Heart left ventricle (tissue), 16 donors: Measurements from ENCODE around the gene TRIM31. TPM values are rescaled to one million over a fixed set of nuclear protein-coding genes. Genes with fewer than 3 reads are reported as not detected.
A peak's percentile ranks its signal among the peaks of the same experiment; 100 is the strongest.

Experiments used
- ATAC-seq, 4 donors: fragments of 200-7000 bp; cut with Tn5 transposase; one replicate each; pipeline ENCODE4 v1.9.1; 2020 to 2022; ENCODE audit warnings: moderate library complexity in 4 of 4, mild to moderate bottlenecking in 3 of 4, moderate number of reproducible peaks in 1 of 4
- DNase-seq, 5 donors: peaks; one replicate each; pipeline ENCODE4 v3.0.0-alpha.2; 2020
- H3K27ac ChIP-seq, 12 donors: fragments of 200-600 bp; sonication (generic) in 4 of 12; one replicate each; pipeline versions ENCODE4 v1.5.0 to v1.8.0; 2016 to 2022; ENCODE audit warnings: mild to moderate bottlenecking in 2 of 12
- H3K27me3 ChIP-seq, 9 donors: fragments of 200-600 bp; sonication (generic) in 2 of 9; one replicate each; pipeline versions ENCODE4 v1.5.1 to v1.8.0; 2016 to 2022; ENCODE audit warnings: mild to moderate bottlenecking in 3 of 9
- H3K36me3 ChIP-seq, 9 donors: fragments of 200-600 bp; sonication (generic) in 2 of 9; one replicate each; pipeline versions ENCODE4 v1.5.0 to v1.8.0; 2018 to 2022; ENCODE audit warnings: mild to moderate bottlenecking in 2 of 9
- H3K4me1 ChIP-seq, 12 donors: fragments of 200-600 bp; sonication (generic) in 4 of 12; one replicate each; pipeline versions ENCODE4 v1.5.0 to v1.8.0; 2016 to 2022; ENCODE audit warnings: mild to moderate bottlenecking in 3 of 12
- H3K4me3 ChIP-seq, 12 donors: fragments of 200-600 bp; sonication (generic) in 4 of 12; one replicate each; pipeline versions ENCODE4 v1.5.0 to v1.8.0; 2017 to 2022; ENCODE audit warnings: mild to moderate bottlenecking in 9 of 12, moderate library complexity in 4 of 12
- H3K9me3 ChIP-seq, 12 donors: fragments of 200-600 bp; sonication (generic) in 4 of 12; one replicate each; pipeline versions ENCODE4 v1.5.0 to v1.8.0; 2016 to 2022; ENCODE audit warnings: mild to moderate bottlenecking in 1 of 12
- POLR2A ChIP-seq, 2 donors: fragments of 450-650 bp; IDR thresholded peaks; one replicate each; pipeline ENCODE4 v1.6.1; 2017; ENCODE audit warnings: antibody characterized with exemption in 2 of 2, mild to moderate bottlenecking in 2 of 2, moderate library complexity in 2 of 2
- WGBS, 4 donors: extraction: QIAGEN DNeasy Blood & Tissue Kit in 2 of 4; methylation state at CpG; one replicate each; pipeline versions ENCODE4 v1.1.5 to v1.1.7; 2013 to 2018; 5-methylcytosine and 5-hydroxymethylcytosine counted together
- intact Hi-C, 10 donors: fragments of 100-400 bp; cut with DNase I; formaldehyde crosslinking; loops; one replicate each; pipeline versions ENCODE4 v1.11.1 to v1.14.2; 2022
- polyA plus RNA-seq, 2 donors: library from polyadenylated mRNA; stranded (reverse); fragments of 200-250 nt; gene quantifications; one replicate each; pipeline ENCODE4 v1.2.3, GENCODE V29; 2013
- total RNA-seq, 9 donors: library from RNA; depleted of rRNA in 2 of 9; stranded (reverse); fragments of >200 nt in 2 of 9; fragmentation: NEBNext Ultra II Directional in 3 of 9; extraction: Animal tissue kit (Norgen Biotek cat#: 25700) in 3 of 9; gene quantifications; one replicate each; pipeline versions ENCODE4 v1.1.0 to v1.2.4, GENCODE V29; 2016 to 2023
- TF ChIP-seq, protein P1 (sequence below), 12 donors: fragments of 200-600 bp; sonication (generic) in 4 of 12; IDR thresholded peaks; one replicate each; pipeline versions ENCODE4 v1.5.0 to v1.8.0; 2018 to 2022; ENCODE audit warnings: antibody characterized with exemption in 12 of 12, mild to moderate bottlenecking in 5 of 12
- donor health status: ischemic (EF 13 %, LVEDD 7.1; RV severe dilation, severe dysfunction).
- donor health status: healthy with polysubstance abuse.
- donor health status: DM: no; HTN: yes; CAD: no.
- donor health status: DM: no; HTN: no; CAD: no.
- donor health status: ischemic (EF 25% LVEDD 6.9; RV normal size, moderate dysfunction).
- donor health status: ischemic (EF 25% LVEDD 5.7; RV mildly dilated, moderate dysfunction).
- donor health status: healthy.
- donor health status: DM: yes; HTN: yes; CAD: no.
- donor health status: ischemic (EF 35%, LVEDD 5.7; RV mildly dilated, moderate dysfunction).
- donor health status: nonischemic (EF 11% LVEDD 7.7; RV severe dilation, severe dysfunction).
- donor health status: DM: yes; HTN: yes; CAD: no.
- donor health status: PGD.
- donor health status: ischemic (EF 29% LVEDD 5.4; RV normal size, mild dysfunction).
- donor health status: nonischemic (EF 23%, LVEDD 6.1; RV moderate dilation, normal function).

Gene TRIM31
- total and polyA plus RNA-seq, 11 donors: not detected

GRCh38 chr6:30136570-30137286 lies 23.8 kb upstream of the TRIM31 start:
- Histone ChIP-seq H3K36me3 (no peaks in the 10 kb centered on the region), H3K27ac (no peak overlapping the region), H3K27me3 (peaks cover 0 to 62% (median 16%) of the 10 kb centered on the region in 9 donors), H3K9me3 (no peaks in the 10 kb centered on the region), H3K4me3 (no peak overlapping the region), H3K4me1 (no peaks in the 10 kb centered on the region)
- no peak for TF ChIP-seq POLR2A (IDR thresholded peaks at IDR 0.05)
- TF ChIP-seq, protein P1, sequence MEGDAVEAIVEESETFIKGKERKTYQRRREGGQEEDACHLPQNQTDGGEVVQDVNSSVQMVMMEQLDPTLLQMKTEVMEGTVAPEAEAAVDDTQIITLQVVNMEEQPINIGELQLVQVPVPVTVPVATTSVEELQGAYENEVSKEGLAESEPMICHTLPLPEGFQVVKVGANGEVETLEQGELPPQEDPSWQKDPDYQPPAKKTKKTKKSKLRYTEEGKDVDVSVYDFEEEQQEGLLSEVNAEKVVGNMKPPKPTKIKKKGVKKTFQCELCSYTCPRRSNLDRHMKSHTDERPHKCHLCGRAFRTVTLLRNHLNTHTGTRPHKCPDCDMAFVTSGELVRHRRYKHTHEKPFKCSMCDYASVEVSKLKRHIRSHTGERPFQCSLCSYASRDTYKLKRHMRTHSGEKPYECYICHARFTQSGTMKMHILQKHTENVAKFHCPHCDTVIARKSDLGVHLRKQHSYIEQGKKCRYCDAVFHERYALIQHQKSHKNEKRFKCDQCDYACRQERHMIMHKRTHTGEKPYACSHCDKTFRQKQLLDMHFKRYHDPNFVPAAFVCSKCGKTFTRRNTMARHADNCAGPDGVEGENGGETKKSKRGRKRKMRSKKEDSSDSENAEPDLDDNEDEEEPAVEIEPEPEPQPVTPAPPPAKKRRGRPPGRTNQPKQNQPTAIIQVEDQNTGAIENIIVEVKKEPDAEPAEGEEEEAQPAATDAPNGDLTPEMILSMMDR (IDR thresholded peaks at IDR 0.05): no peak
- intact Hi-C loops: no loop called here
- DNase-seq (no peak), ATAC-seq (peak in 1 of 4 donors; percentile 20)
- WGBS, 4 donors: 70 to 79% (median 75%) methylated on average over 6 to 11 of the region's 11 CpGs

- H3K27ac ChIP-seq: no peak within 1 kb of the TSS
- 55 to 73% (median 70%) methylated on average over 4 of the region's 4 CpGs for WGBS, 4 donors
- ATAC-seq: no peak
- no peak for DNase-seq
- no peaks in the 10 kb centered on the region for H3K36me3 ChIP-seq
- no peaks in the 10 kb centered on the region for H3K9me3 ChIP-seq
- no peak within 1 kb of the TSS for H3K4me3 ChIP-seq
- intact Hi-C loops: no loop called here
- H3K4me1 ChIP-seq: peaks cover 0 to 5% (median 0%) of the 10 kb centered on the region in 12 donors
- peaks cover 1 to 72% (median 18%) of the 10 kb centered on the region in 9 donors for H3K27me3 ChIP-seq
- no peak for TF ChIP-seq POLR2A (IDR thresholded peaks at IDR 0.05)
- TF ChIP-seq, protein P1 (IDR thresholded peaks at IDR 0.05): no peak
Observed at GRCh38 chr6:30135757-30136156, 22.9 kb upstream of the TRIM31 start, which contains the start of gene TRIM40. TSS of gene TRIM40 (plus strand) at chr6:30136140. CDS start at chr6:30137037, 897 bp downstream.

- Histone ChIP-seq H3K4me1 (peaks cover 0 to 8% (median 0%) of the 10 kb centered on the region in 12 donors), H3K4me3 (no peak overlapping the region), H3K9me3 (no peaks in the 10 kb centered on the region), H3K27me3 (peaks cover 6 to 78% (median 24%) of the 10 kb centered on the region in 9 donors), H3K27ac (no peak overlapping the region), H3K36me3 (no peaks in the 10 kb centered on the region)
- ATAC-seq: no peak
- no peak for TF ChIP-seq POLR2A (IDR thresholded peaks at IDR 0.05)
- TF ChIP-seq, protein P1 (IDR thresholded peaks at IDR 0.05): no peak
- DNase-seq: no peak
- WGBS, 4 donors: 83 to 92% (median 87%) methylated on average over 2 of the region's 2 CpGs
- intact Hi-C loops: no loop called here
Observed at GRCh38 chr6:30135147-30135546, 22.3 kb upstream of the TRIM31 start.

DNA sequence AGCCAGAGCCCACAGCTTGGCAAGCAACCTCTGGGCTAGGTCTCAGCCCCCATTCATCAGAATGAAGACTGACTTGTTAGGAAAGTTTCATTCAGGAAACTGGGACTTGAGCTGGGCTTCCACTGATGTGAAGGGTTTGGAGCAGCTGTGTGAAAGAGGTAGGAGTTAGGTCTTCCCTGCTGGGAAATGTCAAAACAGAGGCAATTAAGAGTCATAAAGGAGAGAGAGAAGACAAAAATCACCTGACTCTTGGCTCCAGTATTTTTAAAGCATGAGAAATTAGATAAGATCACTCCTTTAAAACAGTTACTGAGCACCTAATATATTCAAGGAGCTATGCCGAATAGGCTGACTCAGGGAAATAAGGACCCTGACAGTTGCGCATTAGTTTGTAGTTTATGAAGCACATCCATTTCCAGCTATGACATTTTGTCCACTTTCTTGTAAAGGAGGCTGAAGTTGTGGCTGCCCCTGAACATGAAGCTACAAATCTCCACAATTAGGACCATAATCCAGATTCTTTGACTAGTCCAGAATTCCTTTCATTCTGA lies 19.1 kb upstream of the TRIM31 start:
- H3K9me3 ChIP-seq: no peaks in the 10 kb centered on the region
- H3K4me3 ChIP-seq: no peak overlapping the region
- no peak for TF ChIP-seq POLR2A (IDR thresholded peaks at IDR 0.05)
- H3K4me1 ChIP-seq: peaks cover 0 to 17% (median 4%) of the 10 kb centered on the region in 12 donors
- H3K27ac ChIP-seq: no peak overlapping the region
- WGBS, 4 donors: 83 to 90% (median 87%) methylated on average over 2 of the region's 2 CpGs
- peaks cover 21 to 97% (median 46%) of the 10 kb centered on the region in 9 donors for H3K27me3 ChIP-seq
- DNase-seq (no peak), ATAC-seq (no peak)
- no peaks in the 10 kb centered on the region for H3K36me3 ChIP-seq
- intact Hi-C loops: loop anchor here (1.0 to 5.0 kb wide), 5 partner anchors 29 to 285 kb away; no protein-coding TSS in a partner anchor
